ENCODE results near the gene GPR35.
A peak's percentile ranks its signal among the peaks of the same experiment; 100 is the strongest.
"Not testable (repeated sequence)": the region's sequence is repeated elsewhere in the genome, so short reads cannot be mapped to it uniquely, and the experiment has no call there.

The GPR35 gene

DNA sequence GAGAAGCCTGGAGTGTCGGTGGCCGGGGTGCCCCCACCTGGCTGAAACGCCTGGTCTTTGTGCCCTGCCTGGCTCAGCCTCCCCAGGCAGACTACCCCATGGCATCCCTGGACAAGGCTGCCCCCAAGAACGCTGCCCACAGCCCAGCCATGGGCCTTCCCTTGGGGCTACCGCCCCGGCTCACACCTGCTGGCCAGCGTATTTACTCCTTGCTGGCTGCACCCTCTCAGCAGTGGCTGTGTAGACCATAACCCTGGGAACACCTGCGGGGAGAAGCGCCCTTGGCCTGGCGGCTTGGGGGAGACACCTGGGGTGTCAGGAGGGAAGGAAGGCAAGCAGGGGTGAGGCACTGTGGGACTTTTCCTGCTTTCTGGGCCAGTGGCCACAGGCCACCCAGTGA is 21.4 kb upstream of the GPR35 start:
- DNase-seq: no peak

DNA sequence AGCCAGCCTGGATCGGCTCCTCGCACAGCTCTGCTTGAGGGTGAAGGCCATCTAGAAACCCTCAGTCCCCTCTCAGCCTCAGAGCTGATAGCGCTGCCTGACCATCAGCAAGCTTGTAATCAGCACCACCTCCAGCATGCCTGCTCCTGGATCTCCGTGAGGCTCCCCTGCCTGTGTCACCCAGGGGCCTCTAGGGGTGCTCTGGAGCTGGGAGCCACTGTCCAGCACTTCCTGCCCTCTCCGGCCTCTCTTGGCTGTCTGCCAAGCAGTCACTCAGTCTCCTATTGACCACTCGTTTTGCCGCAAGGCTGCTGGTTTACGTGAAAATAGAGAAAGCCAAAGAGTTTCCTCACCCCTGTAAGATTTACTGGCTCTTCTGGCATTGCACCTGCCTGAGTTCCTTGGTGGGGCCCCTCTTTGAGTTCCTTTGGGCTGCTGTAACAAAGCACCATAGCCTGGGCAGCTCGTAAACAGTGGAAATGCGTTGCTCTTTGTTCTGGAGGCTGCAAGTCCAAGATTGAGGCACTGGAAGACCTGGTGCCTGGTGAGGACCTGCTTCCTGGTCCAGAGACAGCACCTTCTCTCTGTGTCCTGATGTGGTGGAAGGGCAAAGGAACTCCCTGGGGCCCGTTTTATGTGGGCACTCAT is 20.9 kb upstream of the GPR35 start:
- DNase-seq: peak; percentile 84 to 91 (median 86)

GRCh38 chr2:240604939-240605716 is 20.2 kb upstream of the GPR35 start:
- no peak for DNase-seq

- no peak for DNase-seq
These were observed 19.2 kb upstream of the GPR35 start for GRCh38 chr2:240605867-240606743.

GRCh38 chr2:240611601-240612210 is 13.6 kb upstream of the GPR35 start:
- DNase-seq: peak; percentile 67 to 71 (median 69)

DNA sequence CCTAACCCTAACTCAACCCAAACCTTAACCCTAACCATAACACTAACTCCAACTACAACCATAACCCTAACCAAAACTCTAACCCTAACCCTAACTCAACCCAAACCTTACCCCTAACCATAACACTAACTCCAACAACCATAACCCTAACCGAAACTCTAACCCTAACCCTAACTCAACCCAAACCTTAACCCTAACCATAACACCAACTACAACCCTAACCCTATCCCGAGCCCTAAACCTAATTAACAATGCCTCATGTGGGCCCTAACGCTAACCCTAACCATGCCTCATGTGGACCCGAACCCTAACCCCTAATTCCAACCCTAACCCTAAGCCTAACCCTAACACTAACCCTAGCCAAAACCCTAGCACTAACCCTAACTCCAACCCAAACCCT is 11.5 kb upstream of the GPR35 start:
- no peak for DNase-seq

- DNase-seq: no peak
These were observed 10.9 kb upstream of the GPR35 start for GRCh38 chr2:240614391-240614790.

DNA sequence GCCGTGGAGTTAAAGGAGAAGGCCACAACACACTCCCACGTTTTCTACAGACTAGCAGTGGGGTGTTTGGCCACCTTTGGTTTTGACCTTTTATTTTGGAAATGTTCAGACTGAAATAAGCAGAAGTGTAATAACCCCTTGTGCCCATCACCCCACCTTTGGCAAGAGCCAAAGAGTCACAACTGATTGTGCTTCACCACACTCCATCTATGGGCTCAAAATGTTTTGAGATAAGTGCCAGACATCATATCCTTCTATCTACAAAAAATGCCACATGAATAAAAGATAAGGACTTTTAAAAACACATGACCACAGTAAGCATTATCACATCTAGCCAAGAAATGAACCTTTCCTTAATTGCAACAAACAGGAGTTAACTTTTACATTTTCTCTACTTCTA is 9.9 kb upstream of the GPR35 start:
- no peak for DNase-seq

GRCh38 chr2:240615820-240616547 is 9.3 kb upstream of the GPR35 start:
- no peak for DNase-seq

DNA sequence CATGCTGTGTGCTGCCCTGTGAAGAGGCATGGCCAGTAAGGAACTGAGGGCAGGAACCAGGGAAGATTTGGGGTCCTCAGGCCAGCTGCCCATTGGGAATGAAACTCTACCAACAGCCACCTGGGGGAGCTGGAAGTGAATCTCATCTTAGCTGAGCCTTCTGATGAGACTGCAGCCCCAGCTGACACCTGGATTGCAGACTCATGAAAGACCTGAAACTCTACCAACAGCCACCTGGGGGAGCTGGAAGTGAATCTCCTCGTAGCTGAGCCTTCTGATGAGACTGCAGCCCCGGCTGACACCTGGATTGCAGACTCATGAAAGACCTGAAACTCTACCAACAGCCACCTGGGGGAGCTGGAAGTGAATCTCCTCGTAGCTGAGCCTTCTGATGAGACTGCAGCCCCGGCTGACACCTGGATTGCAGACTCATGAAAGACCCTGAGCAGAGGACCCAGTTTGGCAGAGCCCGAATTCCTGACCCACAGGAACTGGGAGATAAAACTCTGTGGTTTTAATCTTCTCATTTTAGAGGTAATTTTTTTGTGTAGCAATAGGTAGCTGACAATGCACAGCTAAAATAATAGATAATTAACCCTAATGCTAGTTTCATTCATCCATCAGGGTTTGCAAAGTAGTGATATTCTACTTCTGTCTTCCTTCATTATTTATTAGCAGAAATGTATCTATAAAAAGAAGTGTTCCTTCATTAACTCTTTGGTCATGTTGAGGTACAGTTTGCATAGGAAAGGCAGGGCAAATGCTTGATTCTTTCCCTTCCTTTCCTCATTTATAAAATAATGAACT is 8.2 kb upstream of the GPR35 start:
- DNase-seq: not testable (repeated sequence)

- no peak for DNase-seq
These were observed 6.5 kb upstream of the GPR35 start for GRCh38 chr2:240618776-240619175.

DNA sequence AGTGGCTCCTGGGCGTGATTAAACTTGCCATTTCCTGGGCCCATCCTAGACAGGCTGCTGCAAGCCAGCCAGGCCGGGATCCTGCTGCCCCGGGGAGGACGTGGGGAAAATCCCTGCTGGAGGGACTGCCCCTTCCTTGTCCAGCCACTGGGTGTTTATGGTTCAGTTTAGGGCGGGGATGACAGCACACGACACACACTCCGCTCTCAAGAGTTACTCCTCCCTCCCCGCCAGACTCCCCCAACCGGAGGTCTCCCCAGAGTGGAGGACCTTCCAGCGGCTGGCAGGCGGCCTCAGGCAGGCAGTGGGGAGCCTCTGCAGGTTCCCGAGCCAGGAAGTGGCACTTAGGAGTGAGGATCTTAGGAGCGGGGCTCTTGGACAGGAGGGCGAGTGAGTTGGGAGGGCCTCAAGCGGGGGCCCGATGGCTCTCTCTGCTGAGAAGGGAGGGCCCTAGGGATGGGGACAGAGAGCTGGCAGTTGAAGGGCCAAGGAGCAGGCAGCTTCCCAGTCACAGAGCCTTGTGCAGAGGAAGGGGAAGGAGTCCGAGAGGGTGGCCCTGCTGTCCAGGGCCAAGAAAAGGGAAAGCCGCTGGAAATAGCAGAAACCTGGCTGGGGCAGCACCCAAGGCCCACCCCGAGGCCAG is 5.7 kb upstream of the GPR35 start:
- peak; percentile 84 to 90 (median 87) for DNase-seq

DNA sequence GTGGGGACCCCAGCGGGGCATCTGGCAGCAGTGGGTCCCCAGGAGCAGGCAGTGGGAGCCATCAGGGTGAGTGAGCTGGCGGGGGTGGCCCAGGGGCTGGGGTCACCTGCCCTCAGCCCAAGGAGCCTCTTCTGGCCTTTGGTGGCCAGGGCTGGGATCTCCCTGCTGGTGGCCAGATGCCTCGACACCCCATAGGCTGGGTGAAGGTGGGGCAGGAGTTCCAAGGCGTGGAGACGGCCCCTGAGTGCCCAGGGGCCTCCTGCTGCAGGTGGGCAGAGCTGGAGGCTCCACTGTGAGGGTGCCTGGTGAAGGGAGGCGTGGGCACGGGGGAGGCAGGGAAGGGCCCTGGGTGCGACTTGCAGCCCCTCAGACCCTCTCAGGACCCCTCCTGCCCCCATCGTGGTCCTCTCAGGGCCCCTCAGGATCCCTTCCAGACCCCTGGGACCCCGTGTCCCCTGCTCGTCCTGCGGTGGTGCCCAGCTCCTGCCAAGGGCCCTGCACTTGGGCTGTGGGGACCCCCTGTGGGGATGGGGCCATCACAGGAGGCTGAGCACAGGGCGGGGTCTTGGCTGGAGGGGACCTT is 5.0 kb upstream of the GPR35 start:
- no peak for DNase-seq

DNA sequence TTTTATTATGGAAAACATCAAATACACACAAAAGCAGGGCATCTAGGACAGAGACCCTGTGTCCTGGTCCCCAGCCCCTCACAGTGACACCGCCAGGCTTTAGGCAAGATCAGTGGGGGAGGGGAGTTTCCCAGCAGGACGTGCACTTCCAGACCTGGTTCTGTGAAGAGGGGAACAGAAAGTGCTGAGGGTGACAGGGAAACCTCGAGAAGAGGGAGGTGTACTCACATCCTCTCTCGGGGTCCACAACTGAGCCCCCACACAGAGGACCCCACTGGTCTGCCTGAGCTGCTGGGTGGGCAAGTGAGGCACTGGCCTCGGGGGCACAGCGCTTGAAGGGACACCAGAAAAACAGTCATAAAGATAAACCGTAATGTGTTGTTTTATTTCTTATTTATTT is 4.4 kb upstream of the GPR35 start:
- peak; percentile 72 to 80 (median 75) for DNase-seq

DNA sequence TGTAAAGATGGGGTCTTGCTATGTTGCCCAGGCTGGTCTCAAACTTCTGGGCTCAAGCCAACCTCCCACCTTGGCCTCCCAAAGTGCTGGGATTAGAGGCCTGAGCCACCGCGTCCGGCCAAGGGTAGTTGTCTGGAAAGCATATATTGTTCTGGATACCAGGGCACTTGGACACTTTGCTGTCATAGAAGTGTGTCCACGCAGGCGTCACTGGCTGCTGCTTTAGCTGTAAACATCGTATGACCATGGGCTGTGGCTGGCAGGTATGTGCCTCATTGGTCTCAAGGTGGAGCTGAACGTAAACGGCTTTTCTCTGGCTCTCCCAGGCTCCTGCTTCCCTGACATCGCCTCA is 3.2 kb upstream of the GPR35 start:
- no peak for DNase-seq

DNA sequence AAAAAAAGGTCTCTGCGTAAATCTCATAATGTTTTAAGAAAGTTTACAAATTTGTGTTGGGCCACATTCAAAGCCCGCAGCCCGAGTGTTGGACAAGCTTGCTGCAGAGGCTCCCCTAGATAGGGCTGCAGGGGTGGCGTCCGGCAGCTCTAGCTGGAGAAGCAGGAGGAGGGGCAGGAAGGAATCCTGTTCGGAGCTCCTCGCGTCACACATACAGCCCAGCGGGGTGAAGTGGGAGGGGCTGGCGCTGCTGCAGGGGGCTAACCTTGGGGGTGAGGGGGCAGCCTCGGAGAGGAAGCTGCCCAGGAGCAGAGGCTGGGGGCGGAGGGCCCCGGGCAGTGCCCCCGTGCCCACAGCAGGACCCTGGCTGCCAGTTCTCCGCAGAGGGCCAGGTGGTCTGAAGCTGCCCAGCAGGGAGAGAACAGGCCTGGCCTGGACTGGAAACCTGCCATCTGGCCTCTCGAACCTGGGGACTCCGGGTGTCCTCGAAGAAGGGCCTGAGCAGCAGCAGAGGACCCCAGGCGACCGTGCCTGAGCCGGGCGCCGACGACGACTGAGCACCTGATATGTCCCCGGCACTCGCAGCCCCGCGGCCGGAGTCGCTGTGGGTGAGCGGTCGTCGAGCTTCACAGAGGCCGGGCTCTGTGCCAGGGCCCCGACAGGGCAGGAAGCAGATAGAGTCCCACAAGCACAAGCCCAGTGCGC is 2.6 kb upstream of the GPR35 start:
- DNase-seq: peak in 1 of 3 donors; percentile 48

- no peak for DNase-seq
These were observed 1.7 kb upstream of the GPR35 start for GRCh38 chr2:240623531-240624010.

DNA sequence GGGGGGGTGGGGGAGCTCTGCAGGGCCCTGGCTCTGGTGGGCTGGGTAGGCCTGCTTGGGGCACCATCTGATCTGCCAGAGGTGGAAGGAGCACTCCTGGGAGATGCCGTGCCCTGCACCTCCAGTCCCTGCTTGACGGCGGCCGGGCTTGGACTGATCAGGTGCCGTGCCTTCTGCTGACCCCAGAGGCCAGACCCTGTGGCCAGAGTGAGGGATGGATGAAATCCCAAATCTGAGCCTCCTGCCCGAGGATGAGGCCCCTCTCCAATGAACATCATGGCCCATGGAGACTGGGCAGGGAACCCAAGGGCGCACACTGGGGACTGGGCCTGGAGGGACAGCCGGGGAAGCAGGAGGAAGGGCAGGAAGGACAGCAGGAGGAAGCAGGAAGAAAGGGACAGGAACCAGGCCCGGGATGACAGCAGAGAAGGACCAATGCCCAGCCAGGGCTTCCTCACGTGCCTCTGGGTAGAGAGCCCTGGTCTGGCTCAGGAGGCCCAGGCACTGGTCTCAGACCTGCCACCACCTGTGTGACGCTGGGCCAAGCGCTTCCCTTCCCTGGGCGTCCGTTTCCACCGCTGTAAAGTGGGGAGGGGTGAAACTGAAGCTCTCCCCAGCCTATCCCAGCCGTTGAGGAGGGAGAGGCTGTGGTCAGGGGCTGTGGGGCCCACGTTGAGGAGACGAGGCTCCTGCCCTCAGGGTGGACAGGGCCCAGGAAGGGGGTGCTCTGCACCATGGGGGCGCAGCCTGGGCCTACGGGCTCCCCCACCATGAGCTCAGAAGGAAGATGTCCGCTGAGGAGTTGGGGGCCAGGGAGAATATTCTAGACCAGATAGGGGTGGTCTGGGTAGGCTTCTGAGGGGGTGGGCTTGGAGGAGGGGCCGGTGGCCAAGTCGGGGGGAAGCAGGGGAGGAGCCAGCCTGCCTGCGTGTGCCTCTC is 1.0 kb upstream of the GPR35 start:
- DNase-seq: peak in 1 of 3 donors; percentile 29

Measured in suppressor macrophage treated with lipopolysaccharide for 1 hour (primary cell).